ENCODE data around the gene DGUOK. TPM values are rescaled to one million over a fixed set of nuclear protein-coding genes. Genes with fewer than 3 reads are reported as not detected.

Gene DGUOK
- total RNA-seq, 1 donor from 2014 or later = 38.8 TPM

DNA sequence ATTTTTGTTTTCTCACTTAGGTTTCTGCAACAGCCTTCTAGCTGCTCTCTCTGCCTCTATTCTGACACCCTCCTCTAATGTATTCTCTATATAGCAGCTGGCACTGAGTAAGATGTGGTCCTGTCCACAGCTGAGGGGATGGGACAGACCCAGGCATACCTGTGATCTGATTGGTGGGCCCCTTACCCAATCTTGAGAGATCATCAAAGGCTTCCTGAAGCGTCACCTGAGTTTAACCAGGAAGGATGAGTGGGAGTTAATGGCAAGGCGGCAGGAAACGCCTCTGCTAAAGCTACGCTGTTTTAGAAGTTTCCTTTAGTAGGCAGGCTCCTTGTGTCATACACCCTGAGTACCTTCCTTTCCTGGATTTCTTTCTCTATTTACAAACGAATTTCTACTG is 52.3 kb downstream of the DGUOK start:
- no peak for DNase-seq (ENCODE audit: low read depth)

GRCh38 chr2:73979686-73980085 is 53.0 kb downstream of the DGUOK start:
- peak; percentile 40 for DNase-seq (ENCODE audit: low read depth)

- no peak for DNase-seq (ENCODE audit: low read depth)
Measured at GRCh38 chr2:73980566-73980965, 53.9 kb downstream of the DGUOK start.

- no peak for DNase-seq (ENCODE audit: low read depth)
Measured at GRCh38 chr2:73981081-73982001, 54.7 kb downstream of the DGUOK start.

DNA sequence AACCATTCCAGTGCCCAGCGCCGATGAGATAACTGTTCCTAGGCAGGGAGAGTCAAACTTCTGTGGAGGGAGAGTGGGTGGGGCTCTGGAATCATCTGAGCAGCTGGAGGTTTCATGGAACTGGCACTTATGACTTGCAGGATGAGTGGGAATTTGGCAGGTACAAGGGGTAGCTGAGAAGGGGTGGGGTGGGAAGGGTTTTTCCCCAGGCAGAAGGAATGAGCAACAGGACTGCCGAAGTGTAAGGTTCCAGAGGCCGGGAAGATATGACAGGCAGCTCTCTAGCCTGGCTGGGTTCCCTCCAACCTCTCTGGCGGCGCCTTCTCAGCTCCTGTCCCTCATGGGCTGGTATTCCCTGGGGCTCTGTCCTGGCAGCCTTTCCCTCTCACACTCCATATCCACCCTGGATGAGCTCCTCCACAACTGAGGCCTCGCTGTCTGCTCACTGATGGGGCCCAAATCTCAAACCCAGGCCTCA is 55.5 kb downstream of the DGUOK start:
- DNase-seq (ENCODE audit: low read depth) = peak; percentile 57

DNA sequence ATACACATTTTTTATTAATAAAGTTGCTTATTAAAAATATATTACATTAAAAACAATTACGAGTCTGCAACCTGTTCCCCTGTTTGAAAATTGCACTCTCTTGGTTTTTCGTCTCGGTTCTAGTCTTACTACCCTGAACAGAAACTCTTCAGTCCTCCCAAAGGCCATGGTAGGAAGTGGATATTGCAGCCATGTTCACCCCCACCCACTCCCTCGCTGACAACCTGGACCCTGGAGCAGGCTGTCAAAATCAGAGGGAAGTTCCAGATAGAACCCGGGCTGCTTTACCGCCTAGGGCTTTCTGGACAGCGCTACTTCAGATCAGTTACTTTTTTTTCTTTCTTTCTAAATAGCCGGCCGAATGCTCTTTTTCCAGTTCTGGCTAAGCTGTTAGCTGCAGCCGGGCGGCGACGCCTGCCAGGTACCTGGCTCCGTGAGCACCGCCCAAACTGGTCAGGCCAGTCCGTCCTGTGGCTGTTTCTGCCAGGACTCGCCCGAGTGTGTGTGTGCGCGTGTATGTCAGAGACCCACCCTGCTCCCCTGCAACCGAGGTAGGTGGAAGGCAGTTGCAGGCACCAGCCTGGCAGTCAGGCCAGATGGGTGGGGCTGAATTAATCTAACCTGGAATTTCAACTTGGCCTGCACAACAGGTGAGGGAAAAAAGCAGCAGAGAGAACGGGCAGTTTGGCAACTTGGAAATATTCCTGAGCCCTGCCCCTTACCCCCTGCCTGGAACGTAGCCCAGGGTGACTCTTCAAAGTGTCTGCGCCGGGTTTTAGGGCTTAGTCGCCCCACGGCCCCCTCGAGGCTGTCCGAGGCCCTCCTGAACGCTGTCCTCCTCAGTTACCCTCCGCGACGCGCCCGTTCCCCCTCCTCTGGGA is 56.9 kb downstream of the DGUOK start:
- DNase-seq (ENCODE audit: low read depth) = no peak

GRCh38 chr2:73984203-73984921 is 57.7 kb downstream of the DGUOK start, which contains the start of gene TET3:
Gene TET3, plus strand, starts transcription at chr2:73984910. Its CDS starts 1,494 bp downstream, at chr2:73986404.
- DNase-seq (ENCODE audit: low read depth) = peak; percentile 44

GRCh38 chr2:73984922-73985307 is 58.2 kb downstream of the DGUOK start:
- DNase-seq (ENCODE audit: low read depth) = no peak

GRCh38 chr2:73985308-73986084 is 58.8 kb downstream of the DGUOK start:
- no peak for DNase-seq (ENCODE audit: low read depth)

- DNase-seq (ENCODE audit: low read depth) = no peak
Measured at GRCh38 chr2:73986085-73986681, 59.5 kb downstream of the DGUOK start.

GRCh38 chr2:73987109-73987947 is 60.6 kb downstream of the DGUOK start:
- DNase-seq (ENCODE audit: low read depth) = no peak

- no peak for DNase-seq (ENCODE audit: low read depth)
Measured at GRCh38 chr2:73987948-73988700, 61.4 kb downstream of the DGUOK start.

- DNase-seq (ENCODE audit: low read depth) = no peak
Measured at GRCh38 chr2:73989972-73990371, 63.3 kb downstream of the DGUOK start.

- DNase-seq (ENCODE audit: low read depth) = no peak
Measured at GRCh38 chr2:73990531-73990930, 63.9 kb downstream of the DGUOK start.

DNA sequence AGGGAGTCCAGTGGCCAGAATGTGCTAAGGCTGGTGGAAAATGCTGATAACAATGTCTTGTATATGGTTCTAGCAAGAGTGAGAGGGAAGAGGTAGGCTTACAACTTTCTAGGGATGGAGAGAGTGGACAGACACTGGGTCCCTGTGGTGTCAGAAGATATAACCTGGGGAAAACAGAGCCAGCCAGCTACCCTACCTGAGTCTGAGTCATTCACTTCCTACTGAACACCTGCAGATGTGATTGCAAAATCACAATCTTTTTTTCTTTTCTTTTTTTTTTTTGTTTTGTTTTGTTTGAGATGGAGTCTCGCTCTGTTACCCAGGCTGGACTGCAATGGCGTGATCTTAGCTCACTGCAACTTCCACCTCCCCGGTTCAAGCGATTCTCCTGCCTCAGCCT is 65.4 kb downstream of the DGUOK start:
- no peak for DNase-seq (ENCODE audit: low read depth)

DNA sequence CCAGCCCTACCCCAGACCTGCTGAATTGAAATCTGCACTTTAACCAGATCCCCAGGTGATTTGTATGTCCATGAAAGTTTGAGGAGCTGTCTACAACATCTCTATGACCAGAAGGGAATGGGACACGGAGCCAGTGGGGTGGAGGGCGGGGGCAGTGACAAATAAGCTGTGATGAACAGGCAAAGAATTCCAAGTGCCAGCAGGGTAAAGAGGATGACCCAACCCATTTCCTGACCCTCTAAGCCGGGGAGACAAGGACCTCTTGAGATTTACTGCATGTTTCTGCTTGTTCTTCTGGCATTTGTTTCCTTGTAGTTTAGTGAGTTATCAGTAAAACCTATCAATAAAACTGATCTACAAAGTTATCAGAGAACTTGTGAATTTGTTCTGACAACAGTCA is 66.7 kb downstream of the DGUOK start:
- DNase-seq (ENCODE audit: low read depth) = no peak

DNA sequence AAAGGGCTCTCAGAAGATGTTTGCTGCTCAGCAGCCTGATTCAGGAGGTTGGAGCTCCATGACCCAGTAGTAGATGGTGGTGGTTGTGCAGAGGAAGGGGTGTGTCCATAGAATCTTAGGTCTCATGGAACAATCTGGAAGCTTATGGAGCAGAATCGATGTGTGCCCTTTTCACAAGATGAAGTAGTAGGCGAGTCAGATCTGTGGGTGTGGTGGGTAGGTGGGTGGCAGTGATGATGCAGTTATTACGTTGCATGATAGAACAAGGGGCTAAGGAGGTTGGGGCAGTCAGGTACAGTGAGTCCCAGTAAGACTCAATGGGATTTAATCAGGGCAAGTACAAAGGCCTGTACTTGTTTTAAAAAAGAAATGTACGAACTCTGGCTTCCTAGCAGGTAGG is 67.1 kb downstream of the DGUOK start:
- no peak for DNase-seq (ENCODE audit: low read depth)

- no peak for DNase-seq (ENCODE audit: low read depth)
Measured at GRCh38 chr2:73994178-73994831, 67.6 kb downstream of the DGUOK start.

Measured in myocyte (in vitro differentiated cells).